HG02678 (cell line): ENCODE measurements around the gene CRB2.

Experiments used
- ATAC-seq: cut with Tn5 transposase; IDR thresholded peaks from one replicate; pipeline ENCODE4 v1.9.1; 2021; ENCODE audit warnings: mild to moderate bottlenecking, moderate library complexity; ENCODE audit not compliant: unreplicated experiment

Gene CRB2

GRCh38 chr9:123377211-123377971 is 21.4 kb downstream of the CRB2 start:
- ATAC-seq, result no peak

- ATAC-seq, result no peak
Measured at GRCh38 chr9:123378025-123378424, 22.0 kb downstream of the CRB2 start.

GRCh38 chr9:123378956-123379660 is 23.1 kb downstream of the CRB2 start:
- no peak for ATAC-seq

GRCh38 chr9:123380852-123381705 is 25.1 kb downstream of the CRB2 start:
- ATAC-seq, result no peak

- ATAC-seq, result no peak
Measured at GRCh38 chr9:123382653-123383511, 26.9 kb downstream of the CRB2 start.

DNA sequence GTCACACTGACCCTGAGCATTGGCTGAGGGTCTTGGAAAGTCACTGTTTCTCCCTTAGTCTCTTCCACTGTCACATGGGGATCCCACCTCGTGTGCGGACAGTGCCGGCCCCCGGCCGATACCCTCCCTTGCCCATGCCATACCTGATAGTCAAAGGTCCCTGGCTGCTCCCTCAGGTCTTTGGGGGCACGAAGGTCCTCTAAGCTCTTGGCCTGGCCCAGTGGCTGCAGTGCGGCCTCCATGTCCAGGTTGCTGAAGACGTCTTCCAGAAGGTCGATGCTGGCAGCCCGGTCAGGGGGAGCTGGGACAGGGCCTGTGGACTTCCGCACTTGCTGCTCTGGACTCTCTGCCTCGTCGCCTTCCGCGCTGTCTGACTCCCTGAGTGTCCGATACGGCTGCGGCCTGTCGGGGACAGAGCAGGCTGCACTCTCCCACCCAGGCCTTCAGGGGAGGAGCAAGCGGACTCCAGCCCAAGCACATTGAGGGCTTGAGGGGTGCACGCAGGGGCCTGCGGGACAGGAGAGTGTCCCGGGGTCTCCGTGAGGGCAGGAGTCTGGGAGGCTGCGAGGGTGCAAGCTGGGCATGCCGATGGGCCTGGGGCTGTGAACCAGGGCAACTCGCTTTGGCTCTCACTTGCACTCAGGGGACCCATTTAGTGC is 27.6 kb downstream of the CRB2 start:
- ATAC-seq, result no peak

GRCh38 chr9:123387686-123388085 is 31.7 kb downstream of the CRB2 start:
- no peak for ATAC-seq

DNA sequence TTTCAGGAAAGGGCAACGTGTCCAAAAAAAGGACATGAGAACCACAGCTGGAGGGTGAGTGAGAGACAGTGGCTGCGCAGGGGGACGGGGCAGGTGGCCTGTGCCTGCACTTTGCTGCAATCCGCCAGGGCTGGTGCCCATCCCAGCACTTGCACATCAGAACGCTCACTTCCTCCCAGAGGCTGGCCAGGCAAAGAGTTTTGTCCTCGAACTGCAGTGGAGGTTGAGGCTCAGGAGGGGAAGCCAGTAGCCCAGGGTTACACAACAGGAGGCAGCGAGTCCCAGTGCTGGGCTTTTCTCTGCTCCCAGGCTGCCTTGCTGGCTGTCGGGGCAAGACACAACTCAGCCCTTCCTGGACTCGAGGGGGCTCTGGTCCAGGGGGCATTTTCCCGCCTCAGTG is 33.1 kb downstream of the CRB2 start:
- ATAC-seq, result no peak

- no peak for ATAC-seq
Measured at GRCh38 chr9:123389698-123390097, 33.7 kb downstream of the CRB2 start.

GRCh38 chr9:123390337-123391135 is 34.5 kb downstream of the CRB2 start:
- no peak for ATAC-seq

DNA sequence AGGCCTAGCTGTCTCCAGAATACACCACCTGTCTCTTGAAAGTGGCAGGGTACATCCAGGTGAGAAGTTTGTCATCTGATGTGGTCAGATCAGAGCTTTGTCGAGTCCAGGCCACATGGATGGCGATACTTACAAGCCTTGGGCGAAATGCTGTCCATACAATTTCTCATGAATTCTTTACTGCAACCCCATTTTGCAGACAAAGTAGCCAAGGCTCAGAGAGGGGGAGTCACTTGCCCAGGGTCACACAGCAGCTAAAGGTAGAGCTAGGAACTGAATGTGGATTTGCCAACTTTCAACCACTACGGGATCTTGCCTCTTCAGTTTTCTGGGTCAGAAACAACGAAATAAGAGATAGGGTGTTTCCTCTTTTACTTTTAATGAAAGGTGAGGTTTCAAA is 35.2 kb downstream of the CRB2 start:
- no peak for ATAC-seq

DNA sequence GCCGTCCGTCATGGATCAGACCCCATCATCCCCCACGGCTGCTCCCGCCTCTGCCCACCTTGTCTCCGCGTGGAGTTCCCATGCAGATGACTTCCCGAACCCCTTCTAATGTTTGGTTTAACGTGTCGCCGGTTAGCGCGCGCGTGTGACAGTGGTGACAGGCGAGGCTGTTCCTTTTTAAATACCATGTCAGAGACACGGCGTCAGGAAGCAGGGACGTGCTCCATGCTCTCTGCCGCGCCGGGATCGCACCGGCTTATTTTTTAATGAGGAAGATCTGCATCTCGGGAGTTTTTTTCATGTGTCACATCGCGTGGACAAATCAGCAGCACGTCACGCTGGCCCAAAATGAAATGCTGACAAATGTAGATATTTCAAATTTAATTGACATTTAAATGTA is 35.9 kb downstream of the CRB2 start:
- no peak for ATAC-seq

GRCh38 chr9:123392802-123393201 is 36.8 kb downstream of the CRB2 start:
- no peak for ATAC-seq

- ATAC-seq, result no peak
Measured at GRCh38 chr9:123394291-123395235, 38.6 kb downstream of the CRB2 start.

GRCh38 chr9:123395276-123395688 is 39.3 kb downstream of the CRB2 start:
- no peak for ATAC-seq

GRCh38 chr9:123395689-123396511 is 39.9 kb downstream of the CRB2 start:
- no peak for ATAC-seq

GRCh38 chr9:123397975-123398374 is 42.0 kb downstream of the CRB2 start:
- no peak for ATAC-seq
